ENCODE measurements around the gene VPS13D. TPM values are rescaled to one million over a fixed set of nuclear protein-coding genes. Genes with fewer than 3 reads are reported as not detected.

Gene VPS13D
- total RNA-seq, 1 experiment from 2014 or later = 20.2 TPM

DNA sequence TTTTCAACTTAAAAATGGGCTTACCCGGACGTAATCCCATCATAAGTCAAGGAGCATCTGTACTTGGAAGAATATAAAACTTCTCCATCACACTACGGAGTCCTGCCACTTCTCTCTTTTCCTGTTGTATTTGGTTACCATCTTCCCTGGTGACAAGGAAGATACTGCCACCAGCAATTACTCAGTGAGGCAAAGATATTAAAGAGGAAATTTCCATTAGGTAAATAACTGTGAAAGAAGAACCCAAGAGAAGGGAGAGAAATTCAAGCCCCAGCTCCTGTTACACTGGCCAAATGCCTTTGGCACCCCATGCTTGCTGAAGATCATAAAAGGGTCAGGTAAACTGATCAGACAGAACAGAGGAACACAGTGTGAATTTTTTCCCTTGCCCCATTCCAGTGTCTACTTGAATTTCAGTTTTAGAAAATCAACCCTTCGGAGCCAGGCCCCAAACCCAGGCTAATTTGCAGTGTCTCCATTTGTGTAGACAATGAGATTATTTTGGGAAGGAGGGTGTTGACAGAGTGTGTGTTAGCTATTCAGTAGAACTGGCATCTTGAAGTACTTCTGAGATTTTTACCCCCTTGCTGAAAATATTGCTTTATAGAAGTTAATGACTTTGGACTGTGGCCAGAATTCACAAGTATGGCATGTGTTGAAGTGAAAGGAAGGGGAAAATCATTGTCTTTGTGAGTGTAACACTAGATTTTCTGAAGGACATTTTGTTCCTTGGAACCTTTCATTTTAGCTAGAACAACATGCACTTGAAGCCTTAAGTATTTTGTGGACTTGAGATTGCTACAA, 221.1 kb downstream of the VPS13D start:
- Mint-ChIP-seq H3K27me3 (ENCODE audit: low read depth) (no peaks in the 10 kb centered on the region), H3K9me3 (no peaks in the 10 kb centered on the region), H3K4me1 (peaks cover 21% of the 10 kb centered on the region in 2 experiments), H3K27ac (no peak overlapping the region), H3K4me3 (no peak overlapping the region), H3K36me3 (ENCODE audit: insufficient read depth in 1 of 3, low read depth in 3 of 3) (peaks cover 0 to 2% (median 0%) of the 10 kb centered on the region in 3 experiments; a peak in 2 of 7 replicates)
- TF ChIP-seq, protein P1, sequence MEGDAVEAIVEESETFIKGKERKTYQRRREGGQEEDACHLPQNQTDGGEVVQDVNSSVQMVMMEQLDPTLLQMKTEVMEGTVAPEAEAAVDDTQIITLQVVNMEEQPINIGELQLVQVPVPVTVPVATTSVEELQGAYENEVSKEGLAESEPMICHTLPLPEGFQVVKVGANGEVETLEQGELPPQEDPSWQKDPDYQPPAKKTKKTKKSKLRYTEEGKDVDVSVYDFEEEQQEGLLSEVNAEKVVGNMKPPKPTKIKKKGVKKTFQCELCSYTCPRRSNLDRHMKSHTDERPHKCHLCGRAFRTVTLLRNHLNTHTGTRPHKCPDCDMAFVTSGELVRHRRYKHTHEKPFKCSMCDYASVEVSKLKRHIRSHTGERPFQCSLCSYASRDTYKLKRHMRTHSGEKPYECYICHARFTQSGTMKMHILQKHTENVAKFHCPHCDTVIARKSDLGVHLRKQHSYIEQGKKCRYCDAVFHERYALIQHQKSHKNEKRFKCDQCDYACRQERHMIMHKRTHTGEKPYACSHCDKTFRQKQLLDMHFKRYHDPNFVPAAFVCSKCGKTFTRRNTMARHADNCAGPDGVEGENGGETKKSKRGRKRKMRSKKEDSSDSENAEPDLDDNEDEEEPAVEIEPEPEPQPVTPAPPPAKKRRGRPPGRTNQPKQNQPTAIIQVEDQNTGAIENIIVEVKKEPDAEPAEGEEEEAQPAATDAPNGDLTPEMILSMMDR (conservative IDR thresholded peaks at IDR 0.05) = no peak
- Histone ChIP-seq H3T11ph (ENCODE audit: low read length) (no peak overlapping the region), H3K9me3 (ENCODE audit: control insufficient read depth, low read depth, low read length) (no peaks in the 10 kb centered on the region), H4K5ac (ENCODE audit: insufficient read length, low read depth, low read length) (no peak overlapping the region), H3K14ac (ENCODE audit: insufficient read depth, low read length) (no peak overlapping the region), H3K18ac (ENCODE audit: insufficient read length, low read depth, low read length) (no peak overlapping the region), H2BK5ac (ENCODE audit: insufficient read length, low read length) (no peak overlapping the region), H2AK5ac (ENCODE audit: insufficient read length, low read length) (no peak overlapping the region), H3K4me1 (ENCODE audit: insufficient read depth, low read length) (peaks cover 4% of the 10 kb centered on the region; the same call in 1 of the 2 replicates), H2BK20ac (ENCODE audit: low read depth, low read length, poor library complexity, severe bottlenecking) (no peak overlapping the region), H4K20me1 (ENCODE audit: control insufficient read depth, insufficient read depth, insufficient read length) (no peaks in the 10 kb centered on the region), H4K91ac (ENCODE audit: insufficient read length, low read depth, low read length) (no peak overlapping the region), H2AFZ (ENCODE audit: low read length) (no peak overlapping the region), H3K27me3 (ENCODE audit: insufficient read depth, low read length) (no peaks in the 10 kb centered on the region), H4K8ac (replicated peaks; ENCODE audit: insufficient read length, low read depth, low read length) (no peak overlapping the region), H3K23me2 (ENCODE audit: insufficient read length, low read depth, low read length, poor library complexity, severe bottlenecking) (no peaks in the 10 kb centered on the region), H3K79me2 (ENCODE audit: insufficient read depth, low read length) (no peaks in the 10 kb centered on the region), H2BK120ac (ENCODE audit: low read depth, low read length, poor library complexity, severe bottlenecking) (no peak overlapping the region), H3K79me1 (ENCODE audit: insufficient read depth, low read depth, low read length, poor library complexity, severe bottlenecking) (no peaks in the 10 kb centered on the region), H3K56ac (ENCODE audit: insufficient read length, low read depth, low read length) (no peak overlapping the region), H2BK12ac (ENCODE audit: insufficient read length, low read depth, low read length) (no peak overlapping the region), H3K4ac (ENCODE audit: low read depth, low read length) (no peak overlapping the region), H3K9ac (ENCODE audit: extremely low read depth, insufficient read length, low read length) (no peak overlapping the region), H3K4me2 (ENCODE audit: insufficient read depth, insufficient read length, low read length) (no peak overlapping the region), H3K27ac (ENCODE audit: insufficient read length, low read depth, low read length) (no peak overlapping the region), H2BK15ac (ENCODE audit: low read depth, low read length) (no peak overlapping the region), H3K23ac (ENCODE audit: insufficient read length, low read depth, low read length) (no peak overlapping the region)
- DNase-seq = no peak
- no CpG with 5 or more reads among the region's 4 CpGs for WGBS (ENCODE audit: extremely low coverage, insufficient read length, low lambda C conversion rate)

Measured in H9 (cell line).